K562 (cell line): ENCODE data around the gene CPT1B. TPM values are rescaled to one million over a fixed set of nuclear protein-coding genes. Genes with fewer than 3 reads are reported as not detected.

Experiments used
- ATAC-seq: fragments of 200-7000 bp; cut with Tn5 transposase; 3 replicates; pipeline ENCODE4 v1.9.1; 2020; ENCODE audit warnings: moderate library complexity
- BruUV-seq: library from RNA; stranded (reverse); fragments of 400-500 nt; replicated peaks from 2 replicates; lab custom pipeline; 2021; lab: Mats Ljungman, UMichigan
- CTCF ChIA-PET: fragments of 300-600 bp; formaldehyde crosslinking; extraction: SDS; loops from one replicate; lab custom pipeline; 2021; ENCODE audit warnings: low intra/inter-chr PET ratio; lab: Yijun Ruan, JAX
- POLR2A ChIA-PET: fragments of 300-600, 350-650 bp; sonication (Branson Sonifier 250); formaldehyde crosslinking; extraction: SDS; loops from one replicate; lab custom pipeline; 2021; ENCODE audit warnings: antibody characterized with exemption, inconsistent platforms; lab: Yijun Ruan, JAX
- DNase-seq, 4 experiments: peaks; one replicate each; pipeline versions ENCODE4 v3.0.0 to v3.0.0-alpha.2; 2011 to 2018; ENCODE audit warnings: low spot score in 3 of 4, mixed read lengths in 3 of 4; ENCODE audit errors: extremely low read depth in 1 of 4
- FAIRE-seq: peaks from 2 replicates; lab custom pipeline; 2011; peaks lifted over from hg19 to GRCh38; lab: Jason Lieb, UNC
- H2AFZ ChIP-seq: 2 replicates; pipeline ENCODE4 v1.6.0; 2011; ENCODE audit warnings: low read depth, low read length, control low read depth, inconsistent platforms
- H3K27ac ChIP-seq: fragments of 200-600 bp; 3 replicates; pipeline ENCODE4 v1.8.0; 2011; ENCODE audit warnings: low read depth, mild to moderate bottlenecking, control low read depth, inconsistent platforms, low read length, moderate library complexity, mixed read lengths; ENCODE audit errors: extremely low read depth
- H3K27me3 ChIP-seq, 2 experiments: fragments of 300-600 bp in 1 of 2; 2 replicates in 1 of 2; 3 replicates in 1 of 2; pipeline versions ENCODE4 v1.6.0 to v1.8.0; 2011; ENCODE audit warnings: inconsistent platforms in 2 of 2, low read length in 2 of 2, mild to moderate bottlenecking in 1 of 2, mixed read lengths in 1 of 2, moderate library complexity in 1 of 2; ENCODE audit not compliant: control insufficient read depth in 2 of 2, insufficient read depth in 2 of 2
- H3K36me3 ChIP-seq: fragments of 300-600 bp; 3 replicates; pipeline ENCODE4 v1.8.0; 2011; ENCODE audit warnings: mild to moderate bottlenecking, low read length, inconsistent platforms; ENCODE audit not compliant: control insufficient read depth, insufficient read depth
- H3K4me1 ChIP-seq, 2 experiments: fragments of 200-600 bp in 1 of 2; replicated peaks in 1 of 2; 2 replicates in 1 of 2; 3 replicates in 1 of 2; pipeline versions ENCODE4 v1.5.1 to v1.8.0; 2011; ENCODE audit warnings: inconsistent platforms in 2 of 2, low read length in 2 of 2, mild to moderate bottlenecking in 1 of 2, mixed read lengths in 1 of 2, moderate library complexity in 1 of 2; ENCODE audit not compliant: control insufficient read depth in 2 of 2, insufficient read depth in 2 of 2
- H3K4me2 ChIP-seq: 2 replicates; pipeline ENCODE4 v1.6.1; 2011; ENCODE audit warnings: low read length, control low read depth, inconsistent platforms, mixed read lengths; ENCODE audit not compliant: insufficient read depth
- H3K4me3 ChIP-seq: fragments of 200-600 bp; sonication (generic), shearing (Covaris generic); 2 replicates; pipeline ENCODE4 v1.5.1; 2016; ENCODE audit warnings: control low read depth, inconsistent platforms
- H3K79me2 ChIP-seq: fragments of 200-600 bp; 3 replicates; pipeline ENCODE4 v1.8.0; 2011; ENCODE audit warnings: low read length, inconsistent platforms; ENCODE audit not compliant: control insufficient read depth, insufficient read depth
- H3K9ac ChIP-seq, 2 experiments: 2 replicates each; pipeline versions ENCODE4 v1.6.0 to v1.6.1; 2011; ENCODE audit warnings: low read depth in 2 of 2, low read length in 2 of 2, control low read depth in 1 of 2, inconsistent platforms in 1 of 2, mild to moderate bottlenecking in 1 of 2, mixed read lengths in 1 of 2; ENCODE audit not compliant: insufficient read depth in 1 of 2
- H3K9me1 ChIP-seq: one replicate; pipeline ENCODE4 v1.6.0; 2011; ENCODE audit warnings: inconsistent platforms, mild to moderate bottlenecking, low read length, moderate library complexity; ENCODE audit not compliant: control insufficient read depth, insufficient read depth
- H3K9me3 ChIP-seq: replicated peaks from 2 replicates; pipeline ENCODE4 v1.5.1; 2011; ENCODE audit warnings: low read depth, low read length, inconsistent platforms; ENCODE audit not compliant: control insufficient read depth, insufficient read depth
- H4K20me1 ChIP-seq: replicated peaks from 2 replicates; pipeline ENCODE4 v1.6.1; 2011; ENCODE audit warnings: low read length, inconsistent platforms, mixed read lengths; ENCODE audit not compliant: control insufficient read depth, insufficient read depth
- ATF4 ChIP-seq: fragments of 450-650 bp; formaldehyde crosslinking; IDR thresholded peaks from 2 replicates; pipeline ENCODE4 v1.4.0; 2022; ENCODE audit warnings: mild to moderate bottlenecking, moderate library complexity
- DPF2 ChIP-seq: fragments of 450-650 bp; IDR thresholded peaks from 2 replicates; pipeline ENCODE4 v1.6.1; 2016
- ESRRA ChIP-seq: fragments of 450-650 bp; IDR thresholded peaks from 2 replicates; pipeline ENCODE4 v1.6.1; 2014; ENCODE audit warnings: low read depth, mild to moderate bottlenecking, moderate library complexity, borderline replicate concordance
- FOXJ3 ChIP-seq: sonication (generic); formaldehyde crosslinking; IDR thresholded peaks from 2 replicates; pipeline ENCODE4 v1.4.0; 2020; ENCODE audit warnings: mild to moderate bottlenecking, missing genetic modification reagents
- HDGF ChIP-seq: fragments of 450-650 bp; IDR thresholded peaks from 2 replicates; pipeline ENCODE4 v1.6.1; 2016
- LARP7 ChIP-seq: fragments of 450-650 bp; IDR thresholded peaks from 2 replicates; pipeline ENCODE4 v1.6.1; 2016
- NFRKB ChIP-seq: fragments of 450-650 bp; IDR thresholded peaks from 2 replicates; pipeline ENCODE4 v1.6.1; 2016; ENCODE audit warnings: low read depth
- NKRF ChIP-seq: fragments of 450-650 bp; IDR thresholded peaks from 2 replicates; pipeline ENCODE4 v1.6.1; 2016; ENCODE audit warnings: borderline replicate concordance
- NR2C2 ChIP-seq, 2 experiments: fragments of 200-800 bp in 1 of 2; sonication (Bioruptor generic) in 1 of 2; sonication (generic) in 1 of 2; formaldehyde crosslinking in 1 of 2; IDR thresholded peaks; 2 replicates each; pipeline versions ENCODE4 v1.6.1 to v1.8.0; 2016 to 2022; ENCODE audit warnings: mild to moderate bottlenecking in 1 of 2, missing compliant biosample characterization in 1 of 2, missing genetic modification characterization in 1 of 2, missing genetic modification reagents in 1 of 2
- POLR2A ChIP-seq: fragments of 450-650 bp; conservative IDR thresholded peaks from 2 replicates; pipeline ENCODE4 v1.6.1; 2016
- SNRNP70 ChIP-seq: fragments of 200-400 bp; formaldehyde crosslinking; optimal IDR thresholded peaks from 2 replicates; pipeline ENCODE3; 2017; ENCODE audit warnings: low read depth, low read length
- SP1 ChIP-seq: sonication (generic); formaldehyde crosslinking; IDR thresholded peaks from 2 replicates; pipeline ENCODE4 v1.8.1; 2022; ENCODE audit warnings: mild to moderate bottlenecking, missing genetic modification reagents
- TAL1 ChIP-seq: fragments of 450-650 bp; IDR thresholded peaks from 2 replicates; pipeline ENCODE4 v1.6.1; 2016; ENCODE audit warnings: mild to moderate bottlenecking
- ZBTB8A ChIP-seq: fragments of 450-650 bp; IDR thresholded peaks from 2 replicates; pipeline ENCODE4 v1.6.1; 2018; ENCODE audit warnings: mild to moderate bottlenecking, moderate library complexity; ENCODE audit not compliant: partially characterized antibody
- ZC3H4 ChIP-seq: sonication (generic); formaldehyde crosslinking; IDR thresholded peaks from 2 replicates; pipeline ENCODE4 v1.9.0; 2021; ENCODE audit warnings: missing genetic modification reagents, borderline replicate concordance
- ZNF121 ChIP-seq: sonication (generic); formaldehyde crosslinking; conservative IDR thresholded peaks from 2 replicates; pipeline ENCODE4 v1.8.0; 2022; ENCODE audit warnings: missing genetic modification reagents
- ZNF639 ChIP-seq, 2 experiments: fragments of 200-800 bp in 1 of 2; sonication (Bioruptor generic) in 1 of 2; sonication (generic) in 1 of 2; formaldehyde crosslinking in 1 of 2; IDR thresholded peaks in 1 of 2; conservative IDR thresholded peaks in 1 of 2; 2 replicates each; pipeline versions ENCODE4 v1.5.0 to v1.6.1; 2016 to 2020; ENCODE audit warnings: missing compliant biosample characterization in 1 of 2, missing genetic modification characterization in 1 of 2, missing genetic modification reagents in 1 of 2
- WGBS: fragments of 100-300 bp; shearing (Covaris generic); methylation state at CpG from one replicate; pipeline ENCODE4 v1.1.6; 2016; ENCODE audit warnings: low coverage, mixed read lengths; ENCODE audit not compliant: insufficient coverage; ENCODE audit errors: missing lambda C conversion rate; 5-methylcytosine and 5-hydroxymethylcytosine counted together
- in situ Hi-C: fragments of 300-500 bp; cut with MboI; formaldehyde crosslinking; loops from 4 replicates; pipeline ENCODE4 v1.15.0; 2018; ENCODE audit warnings: inconsistent platforms, mixed read lengths
- intact Hi-C: fragments of 100-400 bp; cut with micrococcal nuclease; formaldehyde crosslinking; loops from 2 replicates; pipeline ENCODE4 v1.14.2; 2022
- polyA plus RNA-seq, 8 experiments: library from polyadenylated mRNA; depleted of rRNA in 4 of 8; stranded (reverse) in 5 of 8; unstranded in 3 of 8; fragments of >200 nt; fragmentation: Nextera tagmentation in 2 of 8; fragmentation: Illumina TruSeq in 1 of 8; extraction: Ambion mirVana in 2 of 8; extraction: Trizol in 1 of 8; gene quantifications; 2 replicates each; pipeline versions ENCODE4 v1.2.1 to v1.2.3, GENCODE V29; 2011 to 2014; ENCODE audit warnings: inconsistent platforms in 1 of 8, missing spikeins in 1 of 8
- total RNA-seq, 7 experiments: library from RNA; depleted of rRNA in 6 of 7; stranded (reverse); fragments of >200 nt in 6 of 7; fragmentation: Illumina TruSeq in 2 of 7; extraction: Trizol in 2 of 7; gene quantifications; 2 replicates each; pipeline versions ENCODE4 v1.2.1 to v1.2.3, GENCODE V29; 2011 to 2021; ENCODE audit warnings: low replicate concordance in 1 of 7

CPT1B gene
- total and polyA plus RNA-seq, 9 of the 15 experiments (the other 6 are each of a cell fraction or from before 2014, with no cell fraction given): 0.35 to 6.1 (median 2.6) TPM

GRCh38 chr22:50526834-50527801 is 51.1 kb downstream of the CPT1B start:
- Histone ChIP-seq H3K9me1 (no peaks in the 10 kb centered on the region), H4K20me1 (peaks cover 12% of the 10 kb centered on the region; the same call in 1 of the 2 replicates), H3K79me2 (peaks cover 34% of the 10 kb centered on the region), H3K4me2 (peak overlapping the region; percentile 88), H3K9ac (peak overlapping the region; percentile 86 to 96), H2AFZ (peak overlapping the region; percentile 77), H3K27me3 (no peaks in the 10 kb centered on the region), H3K27ac (peak overlapping the region; percentile 89), H3K9me3 (0 out of 2 replicates have a peak, but pooled peaks cover 2% of the 10 kb centered on the region), H3K4me3 (peak overlapping the region; percentile 71), H3K36me3 (peaks cover 26% of the 10 kb centered on the region; the same call in 1 of the 3 replicates), H3K4me1 (peaks cover 8 to 81% of the 10 kb centered on the region in 2 experiments; a peak in 4 of 5 replicates)
- peak; percentile 74 for FAIRE-seq
- DNase-seq: peak; percentile 64 to 81 (median 70)
- in situ Hi-C loops: no loop called here
- ChIA-PET CTCF (no interaction called here), POLR2A (interaction anchor here (0.6 to 2.3 kb wide), 5 partner anchors 13 to 36 kb away, joined by 3 to 8 read pairs (median 5); partner anchors contain the start of genes LMF2, NCAPH2 and SYCE3)
- WGBS: 45% methylated on average over 17 of the region's 29 CpGs
- ATAC-seq: peak; percentile 69
- intact Hi-C loops: loop anchor here (1.0 to 5.0 kb wide), 2 partner anchors 7 to 35 kb away; partner anchors contain the start of gene SYCE3
- TSS peak; percentile 45 for BruUV-seq
- TF ChIP-seq POLR2A (peak; percentile 63), ZBTB8A (no peak), ESRRA (peak; percentile 74; the same call in 1 of the 2 replicates), NFRKB (0 out of 2 replicates have a peak, but pooled peaks have one; percentile 1), NKRF (0 out of 2 replicates have a peak, but pooled peaks have one; percentile 21), TAL1 (no peak; the same call in 1 of the 2 replicates), FOXJ3 (CRISPR knock-in tag) (no peak), SNRNP70 (no peak), ZNF639 (CRISPR knock-in tag; conservative IDR thresholded peaks at IDR 0.05 in 1 of 2, IDR thresholded peaks at IDR 0.05 in 1 of 2) (0 out of 4 replicates have a peak, but pooled peaks of 1 of the 2 experiments have one; percentile 10), DPF2 (peak; percentile 7; the same call in 1 of the 2 replicates), SP1 (CRISPR knock-in tag) (0 out of 2 replicates have a peak, but pooled peaks have one; percentile 22), ZC3H4 (CRISPR knock-in tag) (0 out of 2 replicates have a peak, but pooled peaks have one; percentile 49), HDGF (peak; percentile 58), LARP7 (no peak), ZNF121 (CRISPR knock-in tag) (no peak), NR2C2 (CRISPR knock-in tag; IDR thresholded peaks at IDR 0.05) (no peak), NR2C2 (tag; IDR thresholded peaks at IDR 0.05) (peak; percentile 68), ATF4 (no peak)
